SIG-M5 (cell line): ENCODE results near the gene CLIC4.
"Not testable (repeated sequence)": the region's sequence is repeated elsewhere in the genome, so short reads cannot be mapped to it uniquely, and the experiment has no call there.

Experiments
- DNase-seq: peaks from one replicate; lab custom pipeline; 2025; lab: John Stamatoyannopoulos, UW

CLIC4 gene

DNA sequence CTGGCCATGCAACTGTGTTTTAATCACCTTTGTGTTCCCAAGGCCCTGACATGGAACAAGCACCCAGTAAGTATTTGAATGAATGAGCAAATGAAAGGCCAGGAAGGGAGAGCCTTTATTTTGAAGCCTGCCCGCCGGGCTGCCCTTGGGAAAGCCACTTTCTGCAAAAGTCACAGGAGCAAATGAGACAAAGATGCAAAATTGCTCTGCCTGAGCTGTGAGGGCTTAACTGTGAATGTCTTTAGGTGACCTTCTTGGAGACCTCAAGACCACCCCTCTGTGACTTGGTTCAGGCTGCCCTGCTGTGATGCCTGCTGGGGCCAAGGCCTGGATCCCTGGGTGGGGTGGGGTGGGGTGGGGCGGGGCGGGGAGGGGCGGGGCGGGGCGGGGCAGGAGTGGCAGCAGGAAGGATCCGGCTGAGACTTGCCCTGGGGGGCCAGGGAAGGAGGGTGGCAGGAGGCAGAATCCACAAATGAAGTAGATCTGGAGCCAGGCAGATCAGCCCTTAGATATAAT is 130.8 kb downstream of the CLIC4 start:
- DNase-seq = no peak

- DNase-seq = no peak
These were observed 132.8 kb downstream of the CLIC4 start for GRCh38 chr1:24878045-24878444.

DNA sequence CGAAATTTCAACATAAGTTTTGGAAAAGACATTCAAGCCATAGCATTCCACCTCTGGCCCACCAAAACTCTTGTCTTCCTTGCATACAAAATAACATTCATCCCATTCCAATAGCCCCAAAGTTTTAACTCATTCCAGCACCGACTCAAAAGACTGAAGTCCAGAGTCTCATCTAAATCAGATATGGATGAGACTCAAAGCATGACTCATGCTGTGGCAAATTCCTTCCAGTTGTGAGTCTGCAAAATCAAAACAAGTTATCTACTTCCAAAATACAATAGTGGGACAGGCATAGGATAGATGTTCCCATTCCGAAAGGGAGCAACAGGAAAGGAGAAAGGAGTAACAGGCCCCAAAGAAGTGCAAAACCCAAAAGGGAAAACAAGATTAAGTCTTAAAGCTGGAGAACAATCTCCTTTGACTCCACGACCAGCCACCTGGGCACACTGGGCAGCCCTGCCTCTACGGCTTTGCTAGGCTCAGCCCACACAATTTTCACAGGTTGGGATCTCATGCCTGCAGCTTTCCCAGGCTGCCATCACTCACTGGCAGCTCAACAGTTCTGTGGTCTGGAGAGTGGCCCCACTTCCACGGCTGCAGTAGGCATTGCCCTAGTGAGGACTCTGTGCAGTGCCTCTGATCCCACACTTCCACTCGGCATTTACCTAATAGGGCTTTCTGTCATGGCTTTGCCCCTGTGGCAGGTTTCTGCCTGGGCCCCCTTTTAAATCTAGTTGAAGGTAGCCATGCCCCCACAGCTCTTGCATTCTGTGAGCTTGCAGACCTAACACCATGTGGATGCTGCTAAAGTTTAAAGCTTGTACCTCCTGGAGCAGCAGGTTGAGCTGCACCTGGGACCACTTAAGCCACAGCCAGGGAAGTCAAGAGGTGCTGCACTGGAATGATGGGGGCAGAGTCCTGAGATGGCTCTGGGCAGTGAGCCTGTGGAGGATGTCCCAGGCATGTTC is 133.8 kb downstream of the CLIC4 start:
- DNase-seq = no peak

- DNase-seq = no peak
These were observed 135.8 kb downstream of the CLIC4 start for GRCh38 chr1:24881034-24881433.

DNA sequence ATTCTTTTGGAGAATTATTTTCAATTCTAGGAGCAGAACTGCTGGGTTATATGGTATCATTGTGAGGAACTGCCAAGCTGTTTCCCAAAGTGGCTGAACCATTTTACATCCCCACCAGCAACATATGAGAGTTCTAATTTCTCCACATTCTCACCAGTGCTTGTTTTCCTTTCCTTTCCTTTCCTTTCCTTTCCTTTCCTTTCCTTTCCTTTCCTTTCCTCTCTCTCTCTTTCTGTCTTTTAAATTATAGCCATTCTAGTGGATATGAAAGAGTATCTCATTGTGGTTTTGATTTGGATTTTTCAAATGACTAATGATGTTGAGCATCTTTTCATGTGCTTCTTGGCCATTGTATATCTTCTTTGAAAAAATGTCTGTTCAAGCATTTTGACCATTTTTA is 139.5 kb downstream of the CLIC4 start:
- no peak for DNase-seq

- no peak for DNase-seq
These were observed 141.0 kb downstream of the CLIC4 start for GRCh38 chr1:24886241-24886640.

DNA sequence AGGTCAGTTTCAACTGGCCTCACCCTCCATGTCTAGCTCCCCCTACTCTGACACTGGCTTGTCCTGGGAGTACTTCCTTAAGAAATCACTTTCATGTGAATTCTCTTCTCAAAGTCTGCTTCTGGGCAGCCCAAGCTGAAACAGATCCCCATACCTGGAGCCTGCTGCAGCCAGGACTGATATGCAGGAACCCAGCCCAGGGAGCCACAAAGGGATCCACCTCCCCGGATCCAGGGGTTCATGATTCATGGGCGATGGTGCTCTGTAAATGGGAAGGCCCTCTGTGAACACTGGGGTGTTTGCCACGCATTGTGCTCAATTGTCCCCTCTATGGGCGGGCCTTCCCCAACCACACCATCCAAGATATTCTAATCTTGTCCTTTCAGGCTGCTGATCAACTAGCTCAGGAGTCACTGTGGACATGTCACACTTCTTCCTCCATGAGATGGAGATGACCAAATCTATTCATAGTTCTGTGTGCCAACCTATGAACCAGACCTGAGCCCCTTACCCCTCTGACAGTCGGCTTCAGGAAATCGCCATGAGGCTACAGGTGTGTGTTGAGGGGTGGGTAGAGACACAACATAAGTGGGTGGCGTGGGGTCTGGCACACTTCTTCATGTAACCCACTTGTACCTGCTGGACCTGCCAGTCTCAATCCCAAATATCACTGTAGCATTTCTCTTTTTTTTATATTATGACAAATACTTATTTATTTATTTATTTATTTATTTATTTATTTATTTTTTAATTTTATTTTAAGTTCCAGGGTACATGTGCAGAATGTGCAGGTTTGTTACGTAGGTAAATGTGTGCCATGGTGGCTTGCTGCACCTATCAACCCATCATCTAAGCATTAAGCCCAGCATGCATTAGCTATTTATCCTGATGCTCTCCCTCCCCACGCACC is 143.1 kb downstream of the CLIC4 start:
- DNase-seq = no peak

DNA sequence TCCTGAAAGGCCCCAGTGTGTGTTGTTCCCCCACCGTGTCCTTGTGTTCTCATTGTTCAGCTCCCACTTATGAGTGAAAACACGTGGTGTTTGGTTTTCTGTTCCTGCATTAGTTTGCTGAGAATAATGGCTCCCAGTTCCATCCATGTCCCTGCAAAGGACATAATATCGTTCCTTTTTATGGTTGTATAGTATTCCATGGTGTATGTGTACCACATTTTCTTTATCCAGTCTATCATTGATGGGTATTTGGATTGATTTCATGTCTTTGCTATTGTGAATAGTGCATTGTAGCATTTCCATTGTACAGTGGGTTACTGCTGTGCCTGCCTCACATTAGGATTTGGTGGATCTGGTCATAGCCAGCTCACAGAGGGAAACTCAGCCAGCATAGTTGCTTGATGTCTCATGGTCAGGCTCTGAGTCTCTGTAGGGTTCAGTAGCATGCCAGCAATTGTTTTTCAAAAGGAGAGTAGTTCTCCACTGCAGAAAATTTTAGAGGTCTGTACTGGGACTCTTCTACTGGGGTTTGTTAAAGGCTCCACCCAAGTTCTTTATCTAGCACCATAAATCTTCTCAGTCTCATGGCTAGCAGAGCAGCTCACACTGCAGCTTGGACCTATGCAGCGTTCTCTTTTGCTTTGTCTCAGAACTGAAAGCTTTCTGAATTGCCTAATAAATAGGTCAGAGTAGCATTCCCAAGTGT is 143.9 kb downstream of the CLIC4 start:
- no peak for DNase-seq

DNA sequence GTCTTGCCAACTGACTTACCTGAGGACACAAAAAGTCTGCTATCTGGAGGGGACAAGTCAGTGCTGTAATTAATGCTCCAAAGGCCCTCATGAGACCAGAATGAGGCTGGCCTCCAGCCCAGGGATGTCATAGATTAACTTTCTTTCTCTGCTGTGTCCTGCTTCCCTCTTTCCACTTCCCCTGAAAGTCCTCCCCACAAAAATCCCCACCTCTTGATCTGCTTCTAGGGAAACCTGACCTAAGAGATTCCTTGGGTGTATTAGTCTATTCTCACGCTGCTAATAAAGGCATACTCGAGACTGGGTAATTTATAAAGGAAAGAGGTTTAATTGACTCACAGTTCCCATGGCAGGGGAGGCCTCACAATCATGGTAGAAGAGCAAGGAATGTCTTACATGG is 145.6 kb downstream of the CLIC4 start:
- no peak for DNase-seq

- DNase-seq = not testable (repeated sequence)
These were observed 146.1 kb downstream of the CLIC4 start for GRCh38 chr1:24891367-24891766.

DNA sequence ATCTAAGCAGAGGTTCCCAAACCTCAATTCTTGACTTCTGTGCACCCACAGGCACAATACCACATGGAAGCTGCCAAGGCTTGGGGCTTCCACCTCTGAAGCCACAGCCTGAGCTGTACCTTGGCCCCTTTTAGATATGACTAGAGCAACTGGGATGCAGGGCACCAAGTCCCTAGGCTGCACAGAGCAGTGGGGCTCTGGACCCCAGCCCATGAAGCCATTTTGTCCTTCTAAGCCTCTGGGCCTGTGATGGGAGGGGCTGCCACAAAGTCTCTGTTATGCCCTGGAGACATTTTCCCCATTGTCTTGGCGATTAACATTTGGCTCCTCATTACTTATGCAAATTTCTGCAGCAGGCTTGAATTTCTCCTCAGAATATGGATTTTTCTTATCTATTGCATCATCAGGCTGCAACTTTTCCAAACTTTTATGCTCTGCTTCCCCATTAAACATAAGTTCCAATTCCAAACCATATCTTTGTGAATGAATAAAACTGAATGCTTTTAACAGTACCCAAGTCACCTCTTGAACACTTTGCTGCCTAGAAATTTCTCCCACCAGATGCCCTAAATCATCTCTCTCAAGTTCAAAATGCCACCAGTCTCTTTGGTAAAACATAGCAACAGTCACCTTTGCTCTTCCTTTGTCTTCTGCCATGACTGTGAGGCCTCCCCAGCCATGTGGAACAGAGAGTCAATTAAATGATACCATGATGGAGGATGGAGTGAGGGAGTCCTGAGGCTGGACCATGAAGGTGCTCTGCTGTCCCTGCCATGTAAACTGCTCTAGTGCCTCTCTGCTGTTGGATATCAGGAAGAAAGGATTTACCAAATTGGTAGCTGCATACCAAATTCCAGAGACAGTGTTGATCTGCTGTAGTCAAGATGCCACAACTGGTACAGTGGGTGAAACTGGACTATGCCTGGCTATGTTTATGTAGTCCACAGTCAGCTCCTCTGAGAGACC is 147.2 kb downstream of the CLIC4 start:
- no peak for DNase-seq

- no peak for DNase-seq
These were observed 148.2 kb downstream of the CLIC4 start for GRCh38 chr1:24893431-24893830.
